ENCODE measurements around the gene TMEM252.

The TMEM252 gene

GRCh38 chr9:68522954-68523353 is 17.7 kb downstream of the TMEM252 start:
- no peak overlapping the region for H3K4me3 Mint-ChIP-seq
- H3K4me1 Mint-ChIP-seq (ENCODE audit: low read depth), result no peaks in the 10 kb centered on the region
- H3K27me3 Mint-ChIP-seq, result peaks cover 21% of the 10 kb centered on the region
- no peaks in the 10 kb centered on the region for H3K36me3 Mint-ChIP-seq (ENCODE audit: low read depth)
- DNase-seq, result no peak
- peaks cover 8% of the 10 kb centered on the region for H3K9me3 Mint-ChIP-seq
- no peak overlapping the region for H3K27ac Mint-ChIP-seq

DNA sequence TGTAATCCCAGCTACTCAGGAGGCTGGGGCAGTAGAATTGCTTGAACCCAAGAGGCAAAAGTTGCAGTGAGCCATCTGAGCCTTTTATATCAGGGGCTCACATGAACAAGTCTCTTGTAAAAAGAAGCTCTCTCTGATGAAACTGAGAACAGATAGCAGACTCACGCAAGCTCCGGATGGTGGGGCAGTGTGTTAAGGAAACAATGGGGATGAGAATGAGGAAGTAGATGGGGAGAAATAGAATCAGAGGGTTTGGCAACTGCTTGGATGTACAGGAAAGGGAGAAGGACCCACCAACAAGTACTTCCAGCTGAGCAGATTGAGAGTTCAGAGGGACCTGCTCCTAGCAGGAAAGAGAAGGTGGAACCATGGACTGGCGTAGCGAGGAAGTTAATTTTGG is 18.6 kb downstream of the TMEM252 start:
- Mint-ChIP-seq H3K4me3 (no peak overlapping the region), H3K9me3 (peaks cover 11% of the 10 kb centered on the region), H3K36me3 (ENCODE audit: low read depth) (no peaks in the 10 kb centered on the region), H3K27ac (no peak overlapping the region), H3K27me3 (peaks cover 22% of the 10 kb centered on the region), H3K4me1 (ENCODE audit: low read depth) (no peaks in the 10 kb centered on the region)
- DNase-seq, result no peak

DNA sequence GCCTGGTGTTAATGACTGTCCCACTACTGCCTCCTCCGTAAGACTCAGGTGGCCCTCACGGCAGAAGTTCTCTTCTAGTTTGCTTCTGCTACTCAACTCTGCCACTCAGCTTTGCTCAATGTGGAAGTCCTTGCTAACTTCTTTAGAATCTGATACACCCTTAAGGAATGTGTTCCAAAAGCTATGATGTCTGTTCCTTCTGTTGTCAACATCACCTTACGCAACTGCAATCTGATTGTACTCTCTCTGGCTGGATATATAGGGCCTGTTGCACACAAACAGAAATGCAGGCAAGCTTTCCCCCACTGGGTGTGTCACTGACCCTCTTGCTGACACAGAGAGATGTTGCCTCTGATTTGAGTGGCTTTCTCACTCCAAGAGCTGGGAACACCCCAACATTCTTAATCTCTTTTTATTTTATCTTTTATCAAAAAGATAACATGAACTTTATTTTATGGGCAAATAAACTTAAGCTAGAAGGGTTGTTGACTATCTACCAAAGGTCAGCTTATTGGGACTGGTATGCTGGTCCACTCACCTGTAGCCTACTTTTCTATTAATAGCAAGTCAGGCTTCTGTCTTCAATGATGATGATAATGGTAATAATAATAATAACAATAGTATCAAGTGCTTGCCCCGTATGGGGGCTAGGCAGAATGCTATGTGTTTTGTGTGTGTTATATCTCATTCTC is 25.2 kb downstream of the TMEM252 start:
- Mint-ChIP-seq H3K9me3 (peaks cover 11% of the 10 kb centered on the region), H3K36me3 (ENCODE audit: low read depth) (no peaks in the 10 kb centered on the region), H3K4me3 (no peak overlapping the region), H3K27ac (no peak overlapping the region), H3K4me1 (ENCODE audit: low read depth) (no peaks in the 10 kb centered on the region), H3K27me3 (peaks cover 14% of the 10 kb centered on the region)
- no peak for DNase-seq

DNA sequence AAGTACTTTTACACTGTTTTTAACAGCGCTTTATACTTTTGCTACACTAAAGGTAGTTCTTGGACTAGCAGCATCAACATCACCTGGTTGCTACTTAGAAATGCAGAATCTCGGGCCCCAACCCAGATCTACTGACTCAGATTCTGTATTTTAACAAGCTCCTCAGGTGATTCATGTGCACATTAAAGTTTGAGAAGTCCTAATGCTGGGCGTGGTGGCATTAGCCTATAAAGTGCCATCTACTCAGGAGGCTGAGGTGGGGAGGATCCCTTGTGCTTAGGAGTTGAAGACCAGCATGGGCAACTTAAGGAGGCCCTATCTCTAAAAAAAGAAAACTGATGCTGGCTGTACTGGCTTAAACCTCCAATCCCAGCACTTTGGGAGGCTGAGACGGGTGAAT is 26.7 kb downstream of the TMEM252 start:
- Mint-ChIP-seq H3K27ac (no peak overlapping the region), H3K4me3 (no peak overlapping the region), H3K4me1 (ENCODE audit: low read depth) (no peaks in the 10 kb centered on the region), H3K36me3 (ENCODE audit: low read depth) (no peaks in the 10 kb centered on the region), H3K27me3 (peaks cover 14% of the 10 kb centered on the region), H3K9me3 (peaks cover 11% of the 10 kb centered on the region)
- DNase-seq, result no peak

GRCh38 chr9:68513385-68513784 is 27.3 kb downstream of the TMEM252 start:
- peaks cover 9% of the 10 kb centered on the region for H3K27me3 Mint-ChIP-seq
- no peak overlapping the region for H3K27ac Mint-ChIP-seq
- no peaks in the 10 kb centered on the region for H3K4me1 Mint-ChIP-seq (ENCODE audit: low read depth)
- H3K4me3 Mint-ChIP-seq, result no peak overlapping the region
- no peak for DNase-seq
- peaks cover 7% of the 10 kb centered on the region for H3K9me3 Mint-ChIP-seq
- H3K36me3 Mint-ChIP-seq (ENCODE audit: low read depth), result no peaks in the 10 kb centered on the region

DNA sequence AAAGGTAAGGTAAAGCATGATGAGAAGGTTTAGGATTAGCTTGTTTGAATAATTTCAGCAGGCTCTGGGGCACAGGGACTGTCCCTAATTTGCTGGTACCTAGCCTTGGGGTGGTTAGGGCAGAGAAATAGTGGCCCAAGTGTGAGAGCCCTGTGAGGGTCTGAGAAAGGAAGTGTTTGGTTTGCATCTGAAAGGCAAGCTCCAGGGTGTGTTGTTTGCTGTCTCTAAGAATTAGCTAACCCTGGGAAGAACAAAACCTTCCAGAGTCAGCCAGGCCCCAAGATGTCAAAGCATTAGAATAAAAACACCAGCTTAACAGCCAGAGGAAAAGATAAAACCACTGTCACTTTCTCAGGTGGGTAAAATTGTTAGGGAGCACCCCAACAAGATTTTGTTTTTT is 31.0 kb downstream of the TMEM252 start:
- DNase-seq, result no peak
- Mint-ChIP-seq H3K27me3 (peaks cover 6% of the 10 kb centered on the region), H3K27ac (no peak overlapping the region), H3K9me3 (no peaks in the 10 kb centered on the region), H3K4me3 (no peak overlapping the region), H3K4me1 (ENCODE audit: low read depth) (no peaks in the 10 kb centered on the region), H3K36me3 (ENCODE audit: low read depth) (no peaks in the 10 kb centered on the region)

- Mint-ChIP-seq H3K9me3 (no peaks in the 10 kb centered on the region), H3K27me3 (peaks cover 6% of the 10 kb centered on the region), H3K36me3 (ENCODE audit: low read depth) (no peaks in the 10 kb centered on the region)
These were observed 32.1 kb downstream of the TMEM252 start for GRCh38 chr9:68508547-68508946.

DNA sequence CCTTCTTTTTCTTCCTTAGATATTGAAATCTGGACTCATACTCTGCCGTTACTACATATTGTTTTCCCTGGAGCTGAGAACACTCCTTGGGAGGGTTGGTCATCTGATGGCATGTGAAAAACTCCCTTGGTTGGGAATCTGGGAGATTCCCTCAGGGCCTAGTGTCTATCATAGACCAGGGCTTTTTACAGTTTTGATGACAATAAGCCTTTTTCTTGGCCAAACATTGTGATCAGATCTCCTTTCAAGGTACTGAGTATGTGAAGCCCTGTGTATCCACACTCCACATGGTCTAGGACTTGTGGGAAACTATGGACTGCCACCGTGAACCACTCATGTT is 32.9 kb downstream of the TMEM252 start:
- Mint-ChIP-seq H3K27ac (no peak overlapping the region), H3K27me3 (peaks cover 6% of the 10 kb centered on the region), H3K4me3 (no peak overlapping the region), H3K36me3 (ENCODE audit: low read depth) (no peaks in the 10 kb centered on the region), H3K4me1 (ENCODE audit: low read depth) (no peaks in the 10 kb centered on the region), H3K9me3 (no peaks in the 10 kb centered on the region)
- no peak for DNase-seq

More at GRCh38 chr9:68508547-68508946, 32.1 kb downstream of the TMEM252 start:
- H3K4me3 Mint-ChIP-seq, result no peak overlapping the region
- H3K27ac Mint-ChIP-seq, result no peak overlapping the region
- no peak for DNase-seq
- H3K4me1 Mint-ChIP-seq (ENCODE audit: low read depth), result no peaks in the 10 kb centered on the region

DNA sequence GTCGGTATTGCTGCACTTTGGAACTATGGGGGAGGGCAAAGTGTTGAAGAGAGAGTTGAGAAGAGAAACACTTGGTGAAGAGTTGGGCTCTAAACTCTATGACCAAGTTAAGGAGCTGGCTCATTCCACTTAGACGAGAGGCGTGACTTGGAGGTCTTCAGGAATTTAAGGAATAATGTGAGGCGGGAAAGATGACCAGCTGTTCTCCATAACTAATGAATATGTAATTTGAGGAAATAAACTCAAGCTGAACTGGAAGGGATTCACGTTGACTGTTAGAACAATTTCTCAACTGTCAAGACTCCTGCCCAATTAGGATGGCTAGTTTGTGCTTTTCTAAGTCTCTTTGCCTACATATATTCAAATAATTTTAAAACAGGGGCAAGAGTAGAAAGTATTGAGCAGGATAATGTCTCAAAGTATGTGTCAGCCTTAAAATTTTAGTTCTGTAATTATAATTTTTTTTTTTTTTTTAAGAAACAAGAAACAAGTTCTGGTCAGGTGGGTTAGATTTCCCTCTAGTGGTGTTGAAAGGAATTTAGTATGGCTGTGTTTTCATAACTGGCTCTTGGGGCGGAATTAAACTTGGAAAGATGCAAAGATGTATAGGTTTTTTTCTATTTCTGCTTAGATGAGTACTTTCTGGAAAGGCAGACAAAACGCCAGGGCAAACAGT is 33.4 kb downstream of the TMEM252 start:
- Mint-ChIP-seq H3K4me3 (no peak overlapping the region), H3K36me3 (ENCODE audit: low read depth) (no peaks in the 10 kb centered on the region), H3K4me1 (ENCODE audit: low read depth) (no peaks in the 10 kb centered on the region), H3K27me3 (peaks cover 6% of the 10 kb centered on the region), H3K9me3 (no peaks in the 10 kb centered on the region), H3K27ac (no peak overlapping the region)
- no peak for DNase-seq

DNA sequence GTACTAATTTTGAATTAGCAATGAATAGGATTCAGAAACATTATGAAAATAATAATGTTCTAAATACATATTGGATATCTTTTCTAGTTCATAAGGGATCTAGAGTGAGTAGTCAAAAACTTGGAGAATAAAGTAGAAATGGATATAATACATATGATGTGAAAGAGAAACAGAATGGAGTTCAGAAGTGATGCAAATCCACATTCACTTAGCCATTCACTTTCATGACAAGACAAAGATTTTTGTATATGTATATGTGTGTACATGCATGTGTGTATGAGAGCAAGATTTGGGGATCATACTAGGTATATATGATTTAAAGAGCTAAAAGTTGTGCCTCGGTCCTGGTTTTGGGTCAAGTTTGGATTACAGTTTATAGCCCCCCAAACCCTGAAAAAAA is 34.1 kb downstream of the TMEM252 start:
- no peak for DNase-seq
- H3K27me3 Mint-ChIP-seq, result peaks cover 6% of the 10 kb centered on the region
- no peak overlapping the region for H3K27ac Mint-ChIP-seq
- H3K9me3 Mint-ChIP-seq, result no peaks in the 10 kb centered on the region
- H3K36me3 Mint-ChIP-seq (ENCODE audit: low read depth), result no peaks in the 10 kb centered on the region
- no peak overlapping the region for H3K4me3 Mint-ChIP-seq
- no peaks in the 10 kb centered on the region for H3K4me1 Mint-ChIP-seq (ENCODE audit: low read depth)

GRCh38 chr9:68505681-68506409 is 34.8 kb downstream of the TMEM252 start:
- Mint-ChIP-seq H3K27ac (no peak overlapping the region), H3K9me3 (no peaks in the 10 kb centered on the region), H3K4me1 (ENCODE audit: low read depth) (no peaks in the 10 kb centered on the region), H3K36me3 (ENCODE audit: low read depth) (no peaks in the 10 kb centered on the region), H3K4me3 (no peak overlapping the region), H3K27me3 (peaks cover 6% of the 10 kb centered on the region)
- no peak for DNase-seq

- Mint-ChIP-seq H3K4me3 (no peak overlapping the region), H3K4me1 (ENCODE audit: low read depth) (no peaks in the 10 kb centered on the region), H3K36me3 (ENCODE audit: low read depth) (no peaks in the 10 kb centered on the region), H3K27ac (no peak overlapping the region), H3K9me3 (no peaks in the 10 kb centered on the region), H3K27me3 (no peaks in the 10 kb centered on the region)
- DNase-seq, result no peak
These were observed 38.4 kb downstream of the TMEM252 start for GRCh38 chr9:68502279-68502678.

DNA sequence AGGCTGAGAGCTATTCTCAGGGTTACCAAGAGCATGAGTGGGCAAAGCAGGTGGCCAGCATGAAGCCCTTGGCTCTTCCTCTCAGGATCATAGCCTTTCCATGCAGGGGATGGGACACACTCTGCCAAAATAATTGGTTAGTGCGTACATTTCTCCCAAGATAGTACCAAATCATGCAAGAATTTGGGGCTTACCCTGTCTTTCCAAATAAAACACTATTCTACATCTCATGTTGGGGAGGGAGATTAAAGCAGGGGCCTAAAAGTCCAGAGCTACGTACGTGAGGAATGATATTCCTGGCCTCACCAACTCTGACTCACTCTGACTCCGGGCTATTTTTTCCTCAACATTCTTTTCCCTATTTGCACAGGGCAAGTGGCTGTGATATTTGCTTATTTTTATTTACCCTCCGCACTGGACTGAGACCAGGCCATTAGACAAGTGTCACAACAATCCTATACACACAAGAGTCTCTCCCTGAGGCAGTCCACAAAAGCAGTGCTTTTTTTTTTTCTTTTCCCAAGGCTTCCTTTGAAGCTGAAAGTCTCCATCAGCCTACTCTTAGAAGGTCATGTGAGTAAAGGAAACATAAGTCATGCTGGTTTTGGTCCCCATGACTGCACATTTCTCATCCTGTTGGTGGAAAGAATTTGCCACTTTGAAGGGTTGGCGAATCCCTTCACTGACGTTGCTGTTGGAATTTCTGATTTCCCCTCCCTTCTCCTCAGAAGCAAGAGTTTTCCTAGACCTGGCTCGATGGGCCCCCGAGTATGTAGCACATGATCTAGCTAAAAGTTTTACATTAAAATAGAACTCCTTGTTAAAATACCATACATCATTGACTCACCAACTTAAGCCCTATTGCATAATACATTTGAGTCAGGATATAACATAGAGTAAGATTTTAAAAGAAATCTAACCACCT is 40.0 kb downstream of the TMEM252 start:
- no peaks in the 10 kb centered on the region for H3K9me3 Mint-ChIP-seq
- no peak for DNase-seq
- no peaks in the 10 kb centered on the region for H3K36me3 Mint-ChIP-seq (ENCODE audit: low read depth)
- no peaks in the 10 kb centered on the region for H3K4me1 Mint-ChIP-seq (ENCODE audit: low read depth)
- H3K27me3 Mint-ChIP-seq, result peaks cover 6% of the 10 kb centered on the region
- no peak overlapping the region for H3K27ac Mint-ChIP-seq
- no peak overlapping the region for H3K4me3 Mint-ChIP-seq

DNA sequence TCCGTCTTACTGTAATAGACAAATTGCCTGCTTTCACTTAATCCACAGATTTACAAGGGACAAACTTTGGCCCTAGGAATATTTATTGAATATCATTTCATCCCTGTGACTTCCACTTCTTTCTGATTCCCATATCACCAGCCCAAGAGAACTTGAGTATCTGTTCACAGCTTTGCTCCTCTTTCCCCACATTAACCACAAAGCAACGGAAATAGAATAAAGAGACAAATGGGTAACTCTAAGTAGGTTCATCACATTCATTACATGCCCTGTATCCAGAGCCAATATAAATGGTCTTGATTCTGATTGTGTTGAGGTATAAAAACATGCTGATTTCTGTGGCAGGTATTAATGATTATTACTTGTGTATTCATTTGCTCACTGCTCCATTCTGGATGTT is 41.9 kb downstream of the TMEM252 start:
- no peaks in the 10 kb centered on the region for H3K4me1 Mint-ChIP-seq (ENCODE audit: low read depth)
- peaks cover 13% of the 10 kb centered on the region for H3K27me3 Mint-ChIP-seq
- no peaks in the 10 kb centered on the region for H3K36me3 Mint-ChIP-seq (ENCODE audit: low read depth)
- no peak overlapping the region for H3K4me3 Mint-ChIP-seq
- no peak overlapping the region for H3K27ac Mint-ChIP-seq
- no peak for DNase-seq
- H3K9me3 Mint-ChIP-seq, result no peaks in the 10 kb centered on the region

All from activated T-cell treated with anti-CD3 and anti-CD28 coated beads, Interleukin-2, amount 50 U/mL, for 24 hours (primary cell).